H1 (cell line): ENCODE results near the gene EVX2. TPM values are rescaled to one million over a fixed set of nuclear protein-coding genes. Genes with fewer than 3 reads are reported as not detected.

Experiments
- CTCF ChIA-PET: fragments of 300-600 bp; sonication (Branson Sonifier 250); formaldehyde crosslinking; loops from one replicate; lab custom pipeline; 2021; ENCODE audit not compliant: partially characterized antibody; lab: Charles Lee
- POLR2A ChIA-PET: fragments of 300-600 bp; sonication (Branson Sonifier 250); formaldehyde crosslinking; loops from one replicate; lab custom pipeline; 2021; ENCODE audit warnings: inconsistent platforms; ENCODE audit not compliant: partially characterized antibody; lab: Charles Lee
- DNase-seq, 2 experiments: peaks; one replicate each; pipeline versions ENCODE4 v3.0.0 to v3.0.0-alpha.2; 2010 to 2022; ENCODE audit warnings: low spot score in 2 of 2, low read depth in 1 of 2, mixed read lengths in 1 of 2
- FAIRE-seq: peaks from 2 replicates; lab custom pipeline; 2011; peaks lifted over from hg19 to GRCh38; lab: Jason Lieb, UNC
- H2AFZ ChIP-seq: 2 replicates; pipeline ENCODE4 v1.8.1; 2012; ENCODE audit warnings: low read length, inconsistent platforms
- H2AK5ac ChIP-seq: 2 replicates; pipeline ENCODE4 v1.6.1; 2013; ENCODE audit warnings: low read depth, low read length
- H2BK120ac ChIP-seq: replicated peaks from 2 replicates; pipeline ENCODE3; 2013; ENCODE audit warnings: low read depth, low read length, inconsistent platforms
- H2BK12ac ChIP-seq: 2 replicates; pipeline ENCODE4 v1.6.1; 2013; ENCODE audit warnings: low read depth, low read length
- H2BK15ac ChIP-seq: 2 replicates; pipeline ENCODE4 v1.6.1; 2013; ENCODE audit warnings: low read length
- H2BK20ac ChIP-seq: 2 replicates; pipeline ENCODE4 v1.6.1; 2013; ENCODE audit warnings: low read length
- H2BK5ac ChIP-seq: 2 replicates; pipeline ENCODE4 v1.6.1; 2013; ENCODE audit warnings: low read depth, low read length
- H3K14ac ChIP-seq: 2 replicates; pipeline ENCODE4 v1.6.1; 2013; ENCODE audit warnings: inconsistent platforms; ENCODE audit not compliant: insufficient read length
- H3K18ac ChIP-seq: 2 replicates; pipeline ENCODE4 v1.6.1; 2013; ENCODE audit warnings: low read length; ENCODE audit errors: extremely low read depth
- H3K23ac ChIP-seq: 2 replicates; pipeline ENCODE4 v1.6.1; 2013; ENCODE audit warnings: inconsistent platforms; ENCODE audit not compliant: insufficient read length
- H3K23me2 ChIP-seq: 2 replicates; pipeline ENCODE4 v1.6.1; 2013; ENCODE audit warnings: low read depth, low read length
- H3K27ac ChIP-seq: 2 replicates; pipeline ENCODE4 v1.6.1; 2011; ENCODE audit warnings: low read depth, low read length, inconsistent platforms
- H3K27me3 ChIP-seq, 4 experiments: replicated peaks in 1 of 4; 1 replicate in 1 of 4; 2 replicates in 3 of 4; pipeline versions ENCODE4 v1.6.1 to v1.8.1; 2011 to 2013; ENCODE audit warnings: low read length in 3 of 4, mild to moderate bottlenecking in 3 of 4, inconsistent platforms in 2 of 4, mixed read lengths in 2 of 4, moderate library complexity in 1 of 4; ENCODE audit not compliant: control insufficient read depth in 3 of 4, insufficient read depth in 3 of 4; ENCODE audit errors: extremely low read depth in 1 of 4
- H3K36me3 ChIP-seq, 4 experiments: 2 replicates each; pipeline versions ENCODE4 v1.6.1 to v1.8.1; 2011 to 2013; ENCODE audit warnings: mild to moderate bottlenecking in 4 of 4, low read length in 3 of 4, moderate library complexity in 2 of 4, control low read depth in 1 of 4, inconsistent platforms in 1 of 4; ENCODE audit not compliant: insufficient read depth in 4 of 4, control insufficient read depth in 2 of 4
- H3K4ac ChIP-seq: replicated peaks from 2 replicates; pipeline ENCODE3; 2013; ENCODE audit warnings: low read length, low read depth, mixed read lengths, inconsistent platforms; ENCODE audit not compliant: insufficient read length
- H3K4me1 ChIP-seq, 4 experiments: replicated peaks in 1 of 4; 1 replicate in 1 of 4; 2 replicates in 3 of 4; pipeline versions ENCODE4 v1.6.1 to v1.8.1; 2011 to 2013; ENCODE audit warnings: low read length in 3 of 4, inconsistent platforms in 2 of 4, mixed read lengths in 1 of 4; ENCODE audit not compliant: insufficient read depth in 4 of 4, control insufficient read depth in 3 of 4
- H3K4me2 ChIP-seq, 2 experiments: 2 replicates each; pipeline versions ENCODE4 v1.6.1 to v1.8.1; 2011 to 2013; ENCODE audit warnings: low read depth in 2 of 2, low read length in 2 of 2, control low read depth in 1 of 2, inconsistent platforms in 1 of 2, mild to moderate bottlenecking in 1 of 2; ENCODE audit not compliant: insufficient read depth in 1 of 2
- H3K4me3 ChIP-seq, 4 experiments: fragments of 200-600, 300-600 bp in 1 of 4; sonication (generic), shearing (Covaris generic), sonication (Bioruptor Twin) in 1 of 4; 2 replicates each; pipeline versions ENCODE4 v1.5.1 to v1.8.1; 2011 to 2016; ENCODE audit warnings: low read length in 4 of 4, low read depth in 3 of 4, control low read depth in 2 of 4, inconsistent platforms in 2 of 4, mild to moderate bottlenecking in 2 of 4, mixed read lengths in 1 of 4, moderate library complexity in 1 of 4; ENCODE audit not compliant: insufficient read depth in 2 of 4; ENCODE audit errors: extremely low read depth in 1 of 4
- H3K56ac ChIP-seq: replicated peaks from 2 replicates; pipeline ENCODE3; 2013; ENCODE audit warnings: low read depth, mild to moderate bottlenecking, mixed read lengths, low read length, inconsistent platforms; ENCODE audit not compliant: insufficient read length
- H3K79me1 ChIP-seq: 2 replicates; pipeline ENCODE4 v1.6.1; 2013; ENCODE audit warnings: low read depth, low read length, control low read depth
- H3K79me2 ChIP-seq, 2 experiments: 2 replicates each; pipeline versions ENCODE4 v1.6.1 to v1.8.1; 2012 to 2013; ENCODE audit warnings: low read length in 2 of 2, mild to moderate bottlenecking in 2 of 2, inconsistent platforms in 1 of 2; ENCODE audit not compliant: insufficient read depth in 2 of 2, control insufficient read depth in 1 of 2
- H3K9ac ChIP-seq, 4 experiments: replicated peaks in 1 of 4; 1 replicate in 1 of 4; 2 replicates in 3 of 4; pipeline versions ENCODE4 v1.6.1 to v1.8.1; 2011 to 2013; ENCODE audit warnings: low read depth in 3 of 4, low read length in 3 of 4, control low read depth in 2 of 4, mild to moderate bottlenecking in 2 of 4, moderate library complexity in 2 of 4, inconsistent platforms in 1 of 4; ENCODE audit errors: extremely low read depth in 1 of 4
- H3K9me3 ChIP-seq, 2 experiments: 2 replicates each; pipeline versions ENCODE4 v1.6.1 to v1.8.1; 2012 to 2013; ENCODE audit warnings: mild to moderate bottlenecking in 2 of 2, moderate library complexity in 2 of 2, control low read depth in 1 of 2, inconsistent platforms in 1 of 2, low read depth in 1 of 2, low read length in 1 of 2, mixed read lengths in 1 of 2; ENCODE audit not compliant: insufficient read depth in 2 of 2
- H4K20me1 ChIP-seq, 2 experiments: replicated peaks in 1 of 2; 2 replicates each; pipeline versions ENCODE3 to v1.8.1; 2011 to 2013; ENCODE audit warnings: inconsistent platforms in 2 of 2, low read length in 2 of 2, mild to moderate bottlenecking in 1 of 2; ENCODE audit not compliant: insufficient read depth in 2 of 2, control insufficient read depth in 1 of 2
- H4K5ac ChIP-seq: 2 replicates; pipeline ENCODE4 v1.6.1; 2013; ENCODE audit warnings: low read length, low read depth, mixed read lengths, inconsistent platforms; ENCODE audit not compliant: insufficient read length
- H4K8ac ChIP-seq: 2 replicates; pipeline ENCODE4 v1.8.0; 2013; ENCODE audit warnings: mild to moderate bottlenecking, moderate library complexity, low read length, inconsistent platforms; ENCODE audit not compliant: insufficient read depth; ENCODE audit errors: extremely low read depth
- H4K91ac ChIP-seq: replicated peaks from 2 replicates; pipeline ENCODE3; 2013; ENCODE audit warnings: low read length, mixed read lengths, inconsistent platforms; ENCODE audit not compliant: insufficient read length
- ASH2L ChIP-seq: fragments of 200-600, 300-600 bp; sonication (generic); IDR thresholded peaks from one replicate; pipeline ENCODE4 v1.7.1; 2017; ENCODE audit warnings: low read length
- E2F6 ChIP-seq: IDR thresholded peaks from 2 replicates; pipeline ENCODE4 v1.6.1; 2012; ENCODE audit warnings: inconsistent platforms
- GTF2F1 ChIP-seq: IDR thresholded peaks from 2 replicates; pipeline ENCODE4 v1.6.1; 2012; ENCODE audit warnings: low read depth, low read length, improper control_type of control experiment, borderline replicate concordance
- JUN ChIP-seq: IDR thresholded peaks from 2 replicates; pipeline ENCODE4 v1.6.1; 2011; ENCODE audit warnings: low read depth, mild to moderate bottlenecking, improper control_type of control experiment, low read length
- KDM1A ChIP-seq: fragments of 200-600, 300-600 bp; sonication (generic); IDR thresholded peaks from 2 replicates; pipeline ENCODE4 v1.7.1; 2016; ENCODE audit warnings: mild to moderate bottlenecking, low read length, borderline replicate concordance
- KDM4A ChIP-seq: IDR thresholded peaks from one replicate; pipeline ENCODE4 v1.7.1; 2012; ENCODE audit warnings: low read depth, mild to moderate bottlenecking, moderate library complexity, low read length, inconsistent platforms; ENCODE audit not compliant: severe bottlenecking
- RAD21 ChIP-seq, 2 experiments: IDR thresholded peaks in 1 of 2; conservative IDR thresholded peaks in 1 of 2; 2 replicates each; pipeline ENCODE4 v1.6.1; 2011; ENCODE audit warnings: low read depth in 2 of 2, low read length in 2 of 2, improper control_type of control experiment in 1 of 2, inconsistent platforms in 1 of 2, mild to moderate bottlenecking in 1 of 2, moderate library complexity in 1 of 2
- TBP ChIP-seq: IDR thresholded peaks from 2 replicates; pipeline ENCODE4 v1.6.1; 2011; ENCODE audit warnings: low read depth, low read length, improper control_type of control experiment
- WGBS, 2 experiments: shearing (Covaris generic) in 1 of 2; methylation state at CpG; one replicate each; pipeline versions ENCODE4 v1.1.6 to v1.1.7; 2013 to 2015; ENCODE audit warnings: low lambda C conversion rate in 2 of 2, mixed read lengths in 2 of 2, inconsistent platforms in 1 of 2, low coverage in 1 of 2, missing lambda C conversion rate in 1 of 2; ENCODE audit not compliant: insufficient replicate concordance in 2 of 2, insufficient coverage in 1 of 2, insufficient read length in 1 of 2; ENCODE audit errors: extremely low coverage in 1 of 2, missing lambda C conversion rate in 1 of 2; 5-methylcytosine and 5-hydroxymethylcytosine counted together
- polyA plus RNA-seq, 7 experiments: library from polyadenylated mRNA; depleted of rRNA in 3 of 7; stranded (reverse) in 5 of 7; unstranded in 2 of 7; fragments of >200 nt in 5 of 7; fragments of 200-250 nt in 2 of 7; gene quantifications; 1 replicate in 5 of 7; 2 replicates in 1 of 7; 4 replicates in 1 of 7; pipeline versions ENCODE4 v1.2.1 to v1.2.3, GENCODE V29; 2011 to 2013; ENCODE audit warnings: missing spikeins in 2 of 7, mixed read lengths in 2 of 7
- total RNA-seq: library from RNA; stranded (reverse); fragmentation: NEBNext Ultra II Directional; extraction: Animal tissue kit (Norgen Biotek cat#: 25700); gene quantifications from 2 replicates; pipeline ENCODE4 v1.2.1, GENCODE V29; 2021
- TF ChIP-seq, protein P1 (sequence below): IDR thresholded peaks from 2 replicates; pipeline ENCODE4 v1.6.1; 2012; ENCODE audit warnings: inconsistent platforms

Gene EVX2
- total and polyA plus RNA-seq, 2 of the 8 experiments (the other 6 are each of a cell fraction or from before 2014, with no cell fraction given), result not detected

GRCh38 chr2:176091329-176092258, 7.8 kb upstream of the EVX2 start:
- H3K23ac ChIP-seq, result no peak overlapping the region
- peak overlapping the region; percentile 20 to 66; a peak in 3 of 4 replicates for H3K4me2 ChIP-seq
- no peak overlapping the region for H3K18ac ChIP-seq
- no peak overlapping the region for H2BK20ac ChIP-seq
- H2BK15ac ChIP-seq, result 0 out of 2 replicates have a peak overlapping the region, but pooled peaks have one; percentile 4
- H3K9me3 ChIP-seq, result no peaks in the 10 kb centered on the region; a peak in 1 of 4 replicates
- no peak overlapping the region for H2AFZ ChIP-seq
- WGBS, 2 experiments, result 9% methylated on average over 31 of the region's 31 CpGs; no CpG with 5 or more reads in 1 of the 2 experiments
- no peak overlapping the region for H4K91ac ChIP-seq
- no peak for FAIRE-seq
- H3K23me2 ChIP-seq, result peaks cover 3% of the 10 kb centered on the region; the same call in 1 of the 2 replicates
- peaks cover 0 to 17% (median 10%) of the 10 kb centered on the region in 4 experiments; a peak in 6 of 7 replicates for H3K4me1 ChIP-seq
- H3K27me3 ChIP-seq, result peaks cover 90 to 99% (median 95%) of the 10 kb centered on the region in 4 experiments
- 0 out of 8 replicates have a peak overlapping the region, but pooled peaks of 1 of the 4 experiments have one; percentile 7 for H3K4me3 ChIP-seq
- DNase-seq, result peak in 1 of 2 experiments; percentile 49
- H4K20me1 ChIP-seq, result peaks cover 19 to 35% of the 10 kb centered on the region in 2 experiments
- H2AK5ac ChIP-seq, result no peak overlapping the region
- H2BK5ac ChIP-seq, result no peak overlapping the region
- H2BK12ac ChIP-seq, result peak overlapping the region; percentile 62; the same call in 1 of the 2 replicates
- CTCF ChIA-PET, result interaction anchor here (0.6 to 2.5 kb wide), 5 partner anchors 8 to 84 kb away, joined by 3 to 12 read pairs (median 3); no protein-coding TSS in a partner anchor
- no peak overlapping the region for H3K9ac ChIP-seq
- no peak overlapping the region for H3K14ac ChIP-seq
- no peak overlapping the region for H4K8ac ChIP-seq
- H4K5ac ChIP-seq, result no peak overlapping the region
- H3K56ac ChIP-seq, result no peak overlapping the region
- H3K79me1 ChIP-seq, result no peaks in the 10 kb centered on the region
- peaks cover 0 to 5% (median 0%) of the 10 kb centered on the region in 4 experiments; a peak in 1 of 8 replicates for H3K36me3 ChIP-seq
- no peaks in the 10 kb centered on the region for H3K79me2 ChIP-seq
- POLR2A ChIA-PET, result no interaction called here
- no peak overlapping the region for H2BK120ac ChIP-seq
- H3K4ac ChIP-seq, result no peak overlapping the region
- no peak overlapping the region for H3K27ac ChIP-seq
- TF ChIP-seq GTF2F1 (no peak), ASH2L (no peak), KDM4A (no peak), E2F6 (no peak), KDM1A (no peak), JUN (no peak), TBP (no peak), RAD21 (IDR thresholded peaks at IDR 0.05 in 1 of 2, conservative IDR thresholded peaks at IDR 0.05 in 1 of 2; ENCODE audit: low read depth in 2 of 2, low read length in 2 of 2) (no peak)
- TF ChIP-seq, protein P1, sequence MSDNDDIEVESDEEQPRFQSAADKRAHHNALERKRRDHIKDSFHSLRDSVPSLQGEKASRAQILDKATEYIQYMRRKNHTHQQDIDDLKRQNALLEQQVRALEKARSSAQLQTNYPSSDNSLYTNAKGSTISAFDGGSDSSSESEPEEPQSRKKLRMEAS, result no peak
